Measurements from ENCODE around the gene GOT2.
"Not testable (repeated sequence)": the region's sequence is repeated elsewhere in the genome, so short reads cannot be mapped to it uniquely, and the experiment has no call there.

DNA sequence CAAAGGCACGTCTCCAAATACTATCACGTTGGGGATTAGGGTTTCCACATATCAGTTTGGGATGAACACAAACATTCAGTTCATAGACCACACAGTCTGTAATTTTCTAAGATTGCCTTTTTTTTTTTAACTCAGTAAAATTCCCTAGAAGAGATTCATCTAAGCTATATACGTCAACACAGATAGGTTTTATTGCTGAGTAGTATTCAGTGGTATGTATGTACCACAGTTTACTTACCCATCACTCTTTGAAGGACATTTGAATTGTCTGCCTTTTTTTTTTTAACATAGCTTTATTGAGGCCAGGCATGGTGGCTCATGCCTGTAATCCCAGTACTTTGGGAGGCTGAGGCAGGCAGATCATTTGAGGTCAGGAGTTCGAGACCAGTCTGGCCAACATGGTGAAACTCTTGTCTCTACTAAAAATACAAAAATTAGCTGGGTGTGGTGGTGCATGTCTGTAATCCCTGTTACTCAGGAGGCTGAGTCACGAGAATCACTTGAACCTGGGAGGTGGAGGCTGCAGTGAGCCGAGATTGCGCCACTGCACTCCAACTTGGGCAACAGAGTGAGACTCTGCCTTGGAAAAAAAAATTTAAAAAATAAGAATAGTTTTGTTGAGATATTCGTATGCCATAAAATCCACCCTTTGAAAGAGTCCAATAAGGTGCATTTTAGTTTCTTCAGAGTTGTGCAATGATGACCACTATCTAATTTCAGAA, 47.0 kb downstream of the GOT2 start:
- TF ChIP-seq, protein P1, sequence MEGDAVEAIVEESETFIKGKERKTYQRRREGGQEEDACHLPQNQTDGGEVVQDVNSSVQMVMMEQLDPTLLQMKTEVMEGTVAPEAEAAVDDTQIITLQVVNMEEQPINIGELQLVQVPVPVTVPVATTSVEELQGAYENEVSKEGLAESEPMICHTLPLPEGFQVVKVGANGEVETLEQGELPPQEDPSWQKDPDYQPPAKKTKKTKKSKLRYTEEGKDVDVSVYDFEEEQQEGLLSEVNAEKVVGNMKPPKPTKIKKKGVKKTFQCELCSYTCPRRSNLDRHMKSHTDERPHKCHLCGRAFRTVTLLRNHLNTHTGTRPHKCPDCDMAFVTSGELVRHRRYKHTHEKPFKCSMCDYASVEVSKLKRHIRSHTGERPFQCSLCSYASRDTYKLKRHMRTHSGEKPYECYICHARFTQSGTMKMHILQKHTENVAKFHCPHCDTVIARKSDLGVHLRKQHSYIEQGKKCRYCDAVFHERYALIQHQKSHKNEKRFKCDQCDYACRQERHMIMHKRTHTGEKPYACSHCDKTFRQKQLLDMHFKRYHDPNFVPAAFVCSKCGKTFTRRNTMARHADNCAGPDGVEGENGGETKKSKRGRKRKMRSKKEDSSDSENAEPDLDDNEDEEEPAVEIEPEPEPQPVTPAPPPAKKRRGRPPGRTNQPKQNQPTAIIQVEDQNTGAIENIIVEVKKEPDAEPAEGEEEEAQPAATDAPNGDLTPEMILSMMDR (IDR thresholded peaks at IDR 0.05) = not testable (repeated sequence)
- not testable (repeated sequence) for TF ChIP-seq POLR2A (IDR thresholded peaks at IDR 0.05)

Data from right lobe of liver (tissue), 4 donors.